Measurements from ENCODE around the gene EXOC6B. TPM values are rescaled to one million over a fixed set of nuclear protein-coding genes. Genes with fewer than 3 reads are reported as not detected.

EXOC6B gene
- total RNA-seq, 1 donor from 2014 or later = 13.8 TPM

GRCh38 chr2:72681016-72681995 lies 144.5 kb downstream of the EXOC6B start:
- H3K4me1 Mint-ChIP-seq = no peaks in the 10 kb centered on the region
- peaks cover 4% of the 10 kb centered on the region for H3K36me3 Mint-ChIP-seq (ENCODE audit: low read depth)
- TF ChIP-seq CTCF (IDR thresholded peaks at IDR 0.05) = no peak
- H3K4me3 Mint-ChIP-seq = no peak overlapping the region
- no peak overlapping the region for H3K27ac Mint-ChIP-seq
- H3K27me3 Mint-ChIP-seq = no peaks in the 10 kb centered on the region
- intact Hi-C loops (cut with micrococcal nuclease) = no loop called here
- DNase-seq = no peak
- no peak for ATAC-seq (ENCODE audit: low read depth)
- H3K9me3 Mint-ChIP-seq = no peaks in the 10 kb centered on the region
- POLR2A ChIA-PET = no interaction called here
- CTCF ChIA-PET = no interaction called here

- H3K27me3 Mint-ChIP-seq = no peaks in the 10 kb centered on the region
- no peak overlapping the region for H3K27ac Mint-ChIP-seq
- no peak for DNase-seq
- no peaks in the 10 kb centered on the region for H3K4me1 Mint-ChIP-seq
- no peak for TF ChIP-seq CTCF (IDR thresholded peaks at IDR 0.05)
- no peak for ATAC-seq (ENCODE audit: low read depth)
- ChIA-PET CTCF (no interaction called here), POLR2A (no interaction called here)
- no peaks in the 10 kb centered on the region for H3K9me3 Mint-ChIP-seq
- no peak overlapping the region for H3K4me3 Mint-ChIP-seq
- intact Hi-C loops (cut with micrococcal nuclease) = no loop called here
- peaks cover 4% of the 10 kb centered on the region for H3K36me3 Mint-ChIP-seq (ENCODE audit: low read depth)
Measured at GRCh38 chr2:72678024-72678423, 147.8 kb downstream of the EXOC6B start.

GRCh38 chr2:72676341-72677025 lies 149.3 kb downstream of the EXOC6B start:
- Mint-ChIP-seq H3K4me3 (no peak overlapping the region), H3K4me1 (no peaks in the 10 kb centered on the region), H3K36me3 (ENCODE audit: low read depth) (peaks cover 9% of the 10 kb centered on the region), H3K27ac (no peak overlapping the region), H3K27me3 (no peaks in the 10 kb centered on the region), H3K9me3 (no peaks in the 10 kb centered on the region)
- no peak for TF ChIP-seq CTCF (IDR thresholded peaks at IDR 0.05)
- DNase-seq = no peak
- intact Hi-C loops (cut with micrococcal nuclease) = no loop called here
- ChIA-PET POLR2A (no interaction called here), CTCF (no interaction called here)
- ATAC-seq (ENCODE audit: low read depth) = no peak

GRCh38 chr2:72674982-72675915 lies 150.6 kb downstream of the EXOC6B start:
- intact Hi-C loops (cut with micrococcal nuclease) = no loop called here
- Mint-ChIP-seq H3K27ac (no peak overlapping the region), H3K9me3 (no peaks in the 10 kb centered on the region), H3K27me3 (no peaks in the 10 kb centered on the region), H3K4me1 (no peaks in the 10 kb centered on the region), H3K36me3 (ENCODE audit: low read depth) (peaks cover 7% of the 10 kb centered on the region), H3K4me3 (no peak overlapping the region)
- DNase-seq (no peak), ATAC-seq (ENCODE audit: low read depth) (no peak)
- no peak for TF ChIP-seq CTCF (IDR thresholded peaks at IDR 0.05)
- ChIA-PET POLR2A (no interaction called here), CTCF (no interaction called here)

All from activated B cell treated with CpG ODN at 0.5 μM for 24 hours (primary cell).